ENCODE results near the gene GATB. TPM values are rescaled to one million over a fixed set of nuclear protein-coding genes. Genes with fewer than 3 reads are reported as not detected.
A peak's percentile ranks its signal among the peaks of the same experiment; 100 is the strongest.

GATB gene
- total RNA-seq, 1 experiment from 2014 or later, result 21.2 TPM

GRCh38 chr4:151801547-151802516 is 41.0 kb upstream of the GATB start:
- Histone ChIP-seq H3K14ac (ENCODE audit: insufficient read depth, low read length) (no peak overlapping the region), H4K91ac (ENCODE audit: insufficient read length, low read depth, low read length) (no peak overlapping the region), H2BK120ac (ENCODE audit: low read depth, low read length, poor library complexity, severe bottlenecking) (no peak overlapping the region), H4K5ac (ENCODE audit: insufficient read length, low read depth, low read length) (no peak overlapping the region), H3K56ac (ENCODE audit: insufficient read length, low read depth, low read length) (no peak overlapping the region), H2BK20ac (ENCODE audit: low read depth, low read length, poor library complexity, severe bottlenecking) (no peak overlapping the region), H3K79me2 (ENCODE audit: insufficient read depth, low read length) (no peaks in the 10 kb centered on the region), H3K18ac (ENCODE audit: insufficient read length, low read depth, low read length) (no peak overlapping the region), H2AK5ac (ENCODE audit: insufficient read length, low read length) (no peak overlapping the region), H3K9ac (ENCODE audit: extremely low read depth, insufficient read length, low read length) (no peak overlapping the region), H3K4ac (ENCODE audit: low read depth, low read length) (no peak overlapping the region), H3K4me2 (ENCODE audit: insufficient read depth, insufficient read length, low read length) (no peak overlapping the region), H4K20me1 (ENCODE audit: control insufficient read depth, insufficient read depth, insufficient read length) (no peaks in the 10 kb centered on the region), H3K23ac (ENCODE audit: insufficient read length, low read depth, low read length) (no peak overlapping the region), H2BK15ac (ENCODE audit: low read depth, low read length) (no peak overlapping the region), H3K9me3 (ENCODE audit: control insufficient read depth, low read depth, low read length) (no peaks in the 10 kb centered on the region), H3K27ac (ENCODE audit: insufficient read length, low read depth, low read length) (no peak overlapping the region), H2AFZ (ENCODE audit: low read length) (no peak overlapping the region), H3K23me2 (ENCODE audit: insufficient read length, low read depth, low read length, poor library complexity, severe bottlenecking) (no peaks in the 10 kb centered on the region), H2BK5ac (ENCODE audit: insufficient read length, low read length) (no peak overlapping the region), H3T11ph (ENCODE audit: low read length) (no peak overlapping the region), H3K79me1 (ENCODE audit: insufficient read depth, low read depth, low read length, poor library complexity, severe bottlenecking) (no peaks in the 10 kb centered on the region), H2BK12ac (ENCODE audit: insufficient read length, low read depth, low read length) (no peak overlapping the region), H4K8ac (replicated peaks; ENCODE audit: insufficient read length, low read depth, low read length) (no peak overlapping the region), H3K27me3 (ENCODE audit: insufficient read depth, low read length) (no peaks in the 10 kb centered on the region), H3K4me1 (ENCODE audit: insufficient read depth, low read length) (peaks cover 11% of the 10 kb centered on the region; the same call in 1 of the 2 replicates)
- no CpG with 5 or more reads among the region's 15 CpGs for WGBS (ENCODE audit: extremely low coverage, insufficient read length, low lambda C conversion rate)
- H3K9me3 Mint-ChIP-seq, result peaks cover 0 to 3% of the 10 kb centered on the region in 2 experiments; a peak in 1 of 5 replicates
- H3K4me3 Mint-ChIP-seq, result no peak overlapping the region
- peak; percentile 99 for TF ChIP-seq CTCF (conservative IDR thresholded peaks at IDR 0.05)
- DNase-seq, result peak; percentile 59
- peaks cover 0 to 5% (median 2%) of the 10 kb centered on the region in 3 experiments; a peak in 3 of 7 replicates for H3K36me3 Mint-ChIP-seq (ENCODE audit: insufficient read depth in 1 of 3, low read depth in 3 of 3)
- no peaks in the 10 kb centered on the region; the same call in 1 of the 2 replicates for H3K27me3 Mint-ChIP-seq (ENCODE audit: low read depth)
- H3K4me1 Mint-ChIP-seq, result peaks cover 22 to 42% of the 10 kb centered on the region in 2 experiments
- H3K27ac Mint-ChIP-seq, result peak overlapping the region in 1 of 3 experiments; percentile 54; a peak in 1 of 7 replicates

All from H9 (cell line).